Endothelial cell of umbilical vein (primary cell): ENCODE results near the gene TNFAIP8. TPM values are rescaled to one million over a fixed set of nuclear protein-coding genes. Genes with fewer than 3 reads are reported as not detected.

ENCODE experiments used
- BruUV-seq: library from RNA; stranded (reverse); fragments of 400-500 nt; replicated peaks from 2 replicates; lab custom pipeline; 2021; lab: Mats Ljungman, UMichigan
- CTCF ChIA-PET: fragments of 300-600, 350-600 bp; sonication (Branson Sonifier 250); formaldehyde crosslinking; loops from one replicate; lab custom pipeline; 2021; ENCODE audit warnings: antibody characterized with exemption, inconsistent platforms; lab: Charles Lee
- POLR2A ChIA-PET: fragments of 300-600, 350-600 bp; sonication (Branson Sonifier 250); formaldehyde crosslinking; loops from one replicate; lab custom pipeline; 2021; ENCODE audit warnings: antibody characterized with exemption, inconsistent platforms; lab: Charles Lee
- DNase-seq: peaks from one replicate; pipeline ENCODE4 v3.0.0-alpha.2; 2011; ENCODE audit warnings: low read depth, low spot score
- FAIRE-seq: peaks from 2 replicates; lab custom pipeline; 2011; peaks lifted over from hg19 to GRCh38; lab: Jason Lieb, UNC
- H2AFZ ChIP-seq: 2 replicates; pipeline ENCODE4 v1.6.0; 2012; ENCODE audit warnings: low read depth, low read length, control low read depth, inconsistent platforms
- H3K27ac ChIP-seq: 2 replicates; pipeline ENCODE4 v1.5.1; 2011; ENCODE audit warnings: low read depth, mild to moderate bottlenecking, control low read depth, low read length, moderate library complexity; ENCODE audit not compliant: insufficient read depth
- H3K27me3 ChIP-seq, 2 experiments: 2 replicates each; pipeline versions ENCODE4 v1.6.0 to v1.6.1; 2011; ENCODE audit warnings: low read length in 2 of 2, mixed read lengths in 1 of 2; ENCODE audit not compliant: control insufficient read depth in 2 of 2, insufficient read depth in 2 of 2
- H3K36me3 ChIP-seq, 2 experiments: 2 replicates in 1 of 2; 3 replicates in 1 of 2; pipeline ENCODE4 v1.5.1; 2011; ENCODE audit warnings: low read length in 2 of 2, mild to moderate bottlenecking in 1 of 2, moderate library complexity in 1 of 2; ENCODE audit not compliant: control insufficient read depth in 2 of 2, insufficient read depth in 2 of 2; ENCODE audit errors: extremely low read depth in 1 of 2
- H3K4me1 ChIP-seq: 3 replicates; pipeline ENCODE4 v1.5.1; 2011; ENCODE audit warnings: mild to moderate bottlenecking, low read length; ENCODE audit not compliant: control insufficient read depth, insufficient read depth; ENCODE audit errors: extremely low read depth
- H3K4me2 ChIP-seq: 2 replicates; pipeline ENCODE4 v1.6.1; 2011; ENCODE audit warnings: low read length, control low read depth, mixed read lengths; ENCODE audit not compliant: insufficient read depth
- H3K4me3 ChIP-seq, 3 experiments: fragments of 200-600 bp in 1 of 3; sonication (generic), shearing (Covaris generic) in 1 of 3; replicated peaks in 1 of 3; 2 replicates each; pipeline ENCODE4 v1.5.1; 2011 to 2016; ENCODE audit warnings: control low read depth in 3 of 3, low read length in 3 of 3, mild to moderate bottlenecking in 2 of 3, inconsistent platforms in 1 of 3, low read depth in 1 of 3, moderate library complexity in 1 of 3; ENCODE audit not compliant: insufficient read depth in 1 of 3
- H3K79me2 ChIP-seq: 2 replicates; pipeline ENCODE4 v1.6.0; 2012; ENCODE audit warnings: low read length, inconsistent platforms; ENCODE audit not compliant: control insufficient read depth, insufficient read depth
- H3K9ac ChIP-seq: replicated peaks from 2 replicates; pipeline ENCODE3; 2011; ENCODE audit warnings: low read length, control low read depth; ENCODE audit not compliant: insufficient read depth; ENCODE audit errors: extremely low read depth
- H3K9me1 ChIP-seq: replicated peaks from 3 replicates; pipeline ENCODE4 v1.6.0; 2011; ENCODE audit warnings: mild to moderate bottlenecking, low read length; ENCODE audit not compliant: control insufficient read depth, insufficient read depth; ENCODE audit errors: extremely low read depth
- H3K9me3 ChIP-seq: replicated peaks from 2 replicates; pipeline ENCODE4 v1.5.1; 2012; ENCODE audit warnings: low read length, inconsistent platforms; ENCODE audit not compliant: control insufficient read depth, insufficient read depth
- H4K20me1 ChIP-seq: replicated peaks from 2 replicates; pipeline ENCODE3; 2011; ENCODE audit warnings: mild to moderate bottlenecking, low read length; ENCODE audit not compliant: control insufficient read depth, insufficient read depth; ENCODE audit errors: extremely low read depth
- EZH2 ChIP-seq: IDR thresholded peaks from 2 replicates; pipeline ENCODE4 v1.6.1; 2012; ENCODE audit warnings: borderline replicate concordance, low read depth, mild to moderate bottlenecking, moderate library complexity, low read length, inconsistent platforms; ENCODE audit not compliant: severe bottlenecking
- FOS ChIP-seq: IDR thresholded peaks from 2 replicates; pipeline ENCODE4 v1.6.1; 2011; ENCODE audit warnings: mild to moderate bottlenecking, low read length, moderate library complexity, borderline replicate concordance; ENCODE audit not compliant: insufficient read depth
- GATA2 ChIP-seq: IDR thresholded peaks from 2 replicates; pipeline ENCODE4 v1.7.0; 2011; ENCODE audit warnings: low read depth, mild to moderate bottlenecking, moderate library complexity, mixed read lengths, low read length; ENCODE audit not compliant: insufficient read length, insufficient read depth
- JUN ChIP-seq: IDR thresholded peaks from 2 replicates; pipeline ENCODE4 v1.6.1; 2011; ENCODE audit warnings: borderline replicate concordance, low read depth; ENCODE audit not compliant: insufficient read length, insufficient read depth
- dilution Hi-C: fragments of 300-500 bp; cut with MboI; formaldehyde crosslinking; loops from one replicate; pipeline ENCODE4 v1.15.0; 2019; ENCODE audit warnings: low sequenced_read_pairs; ENCODE audit not compliant: extremely low pct_ligation_motif_present
- intact Hi-C: fragments of 100-400 bp; cut with micrococcal nuclease; formaldehyde crosslinking; loops from one replicate; pipeline ENCODE4 v1.10.0; 2022
- polyA plus RNA-seq, 4 experiments: library from polyadenylated mRNA; depleted of rRNA in 3 of 4; stranded (reverse) in 3 of 4; unstranded in 1 of 4; fragments of >200 nt; gene quantifications; 2 replicates each; pipeline versions ENCODE4 v1.2.1 to v1.2.3, GENCODE V29; 2011 to 2012; ENCODE audit warnings: missing spikeins in 1 of 4
- total RNA-seq: library from RNA; stranded (reverse); gene quantifications from 2 replicates; pipeline ENCODE4 v1.2.3, GENCODE V29; 2021
- TF ChIP-seq, protein P1 (sequence below), 2 donors: IDR thresholded peaks; 1 replicate in 1 of 2; 2 replicates in 1 of 2; pipeline ENCODE4 v1.5.1; 2011; ENCODE audit warnings: low read length in 2 of 2, mild to moderate bottlenecking in 2 of 2, moderate library complexity in 2 of 2, control low read depth in 1 of 2, inconsistent platforms in 1 of 2, low read depth in 1 of 2; ENCODE audit not compliant: insufficient read depth in 1 of 2; ENCODE audit errors: extremely low read depth in 1 of 2

TNFAIP8 gene
- total and polyA plus RNA-seq, 2 donors (not counting 3 experiments of a cell fraction or from before 2014, with no cell fraction given), result 4.7 to 7.4 TPM

DNA sequence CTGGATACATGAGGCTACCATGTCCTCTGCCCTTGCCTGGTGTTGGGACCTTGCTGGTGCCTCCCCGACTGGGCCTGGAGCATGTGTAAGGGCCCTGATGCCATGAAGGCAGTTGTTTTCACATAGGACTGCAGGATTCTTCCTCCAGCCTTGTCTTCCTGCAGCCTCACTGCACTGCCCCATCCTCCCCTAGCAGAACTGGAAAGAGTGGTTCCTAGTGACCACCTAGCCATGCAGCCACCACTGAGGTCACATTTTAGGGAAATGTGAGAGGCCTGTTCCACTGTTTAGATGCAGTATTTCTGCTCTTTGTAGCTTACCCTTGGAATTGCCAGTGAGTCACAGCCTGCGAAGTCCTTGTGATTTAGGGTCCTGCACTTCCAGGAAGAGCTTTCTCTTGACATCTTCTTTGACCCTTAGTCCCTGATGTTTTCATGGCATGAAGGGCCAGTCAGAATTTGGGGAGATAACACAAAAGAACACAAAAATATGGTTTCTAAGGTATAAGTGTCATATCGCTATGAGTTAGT, 24.2 kb upstream of the TNFAIP8 start:
- H3K27me3 ChIP-seq, result no peaks in the 10 kb centered on the region
- H3K4me3 ChIP-seq, result no peak overlapping the region
- FAIRE-seq (no peak), DNase-seq (no peak)
- intact Hi-C loops, result no loop called here
- CTCF ChIA-PET, result no interaction called here
- H3K9me1 ChIP-seq, result no peaks in the 10 kb centered on the region
- H3K36me3 ChIP-seq, result no peaks in the 10 kb centered on the region
- H3K9me3 ChIP-seq, result no peaks in the 10 kb centered on the region
- no peak overlapping the region for H3K27ac ChIP-seq
- H4K20me1 ChIP-seq, result no peaks in the 10 kb centered on the region
- dilution Hi-C loops, result no loop called here
- no peaks in the 10 kb centered on the region for H3K4me1 ChIP-seq
- no peaks in the 10 kb centered on the region for H3K79me2 ChIP-seq
- no peak overlapping the region for H3K4me2 ChIP-seq
- no peak overlapping the region for H3K9ac ChIP-seq
- no TSS peak for BruUV-seq
- TF ChIP-seq, protein P1, sequence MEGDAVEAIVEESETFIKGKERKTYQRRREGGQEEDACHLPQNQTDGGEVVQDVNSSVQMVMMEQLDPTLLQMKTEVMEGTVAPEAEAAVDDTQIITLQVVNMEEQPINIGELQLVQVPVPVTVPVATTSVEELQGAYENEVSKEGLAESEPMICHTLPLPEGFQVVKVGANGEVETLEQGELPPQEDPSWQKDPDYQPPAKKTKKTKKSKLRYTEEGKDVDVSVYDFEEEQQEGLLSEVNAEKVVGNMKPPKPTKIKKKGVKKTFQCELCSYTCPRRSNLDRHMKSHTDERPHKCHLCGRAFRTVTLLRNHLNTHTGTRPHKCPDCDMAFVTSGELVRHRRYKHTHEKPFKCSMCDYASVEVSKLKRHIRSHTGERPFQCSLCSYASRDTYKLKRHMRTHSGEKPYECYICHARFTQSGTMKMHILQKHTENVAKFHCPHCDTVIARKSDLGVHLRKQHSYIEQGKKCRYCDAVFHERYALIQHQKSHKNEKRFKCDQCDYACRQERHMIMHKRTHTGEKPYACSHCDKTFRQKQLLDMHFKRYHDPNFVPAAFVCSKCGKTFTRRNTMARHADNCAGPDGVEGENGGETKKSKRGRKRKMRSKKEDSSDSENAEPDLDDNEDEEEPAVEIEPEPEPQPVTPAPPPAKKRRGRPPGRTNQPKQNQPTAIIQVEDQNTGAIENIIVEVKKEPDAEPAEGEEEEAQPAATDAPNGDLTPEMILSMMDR (IDR thresholded peaks at IDR 0.05; ENCODE audit: extremely low read depth in 1 of 2, insufficient read depth in 1 of 2, low read depth in 1 of 2, low read length in 2 of 2), result no peak
- POLR2A ChIA-PET, result no interaction called here
- no peak overlapping the region for H2AFZ ChIP-seq

DNA sequence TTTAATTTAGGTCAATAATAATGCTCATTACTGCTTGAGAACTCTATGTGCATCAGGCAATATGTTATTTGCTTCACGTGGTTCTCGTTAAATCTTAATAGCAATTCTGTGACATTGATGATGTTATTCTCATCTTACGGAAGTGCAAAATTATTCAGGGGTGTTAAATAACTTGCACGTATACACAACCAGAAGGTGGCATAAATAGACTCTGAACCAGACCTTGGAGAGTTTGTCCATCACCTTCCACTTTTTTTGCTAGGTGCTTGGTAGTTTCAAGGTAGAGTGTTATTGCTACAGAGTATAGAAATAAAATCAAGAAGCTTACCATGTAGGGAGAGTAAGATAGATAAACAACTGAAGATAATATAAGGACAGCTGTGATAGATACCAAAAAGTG, 23.6 kb upstream of the TNFAIP8 start:
- Histone ChIP-seq H3K4me3 (no peak overlapping the region), H3K4me2 (no peak overlapping the region), H3K9me1 (no peaks in the 10 kb centered on the region), H3K36me3 (no peaks in the 10 kb centered on the region), H2AFZ (no peak overlapping the region), H4K20me1 (no peaks in the 10 kb centered on the region), H3K9ac (no peak overlapping the region), H3K9me3 (no peaks in the 10 kb centered on the region), H3K4me1 (no peaks in the 10 kb centered on the region), H3K27me3 (no peaks in the 10 kb centered on the region), H3K27ac (no peak overlapping the region), H3K79me2 (no peaks in the 10 kb centered on the region)
- dilution Hi-C loops, result no loop called here
- DNase-seq (no peak), FAIRE-seq (no peak)
- ChIA-PET CTCF (no interaction called here), POLR2A (no interaction called here)
- intact Hi-C loops, result no loop called here
- BruUV-seq, result no TSS peak
- TF ChIP-seq JUN (no peak), FOS (no peak), EZH2 (no peak), GATA2 (no peak)
- TF ChIP-seq, protein P1 (IDR thresholded peaks at IDR 0.05; ENCODE audit: extremely low read depth in 1 of 2, insufficient read depth in 1 of 2, low read depth in 1 of 2, low read length in 2 of 2), result no peak
